ENCODE data around the gene NUTM1. TPM values are rescaled to one million over a fixed set of nuclear protein-coding genes. Genes with fewer than 3 reads are reported as not detected.
"Not testable (repeated sequence)": the region's sequence is repeated elsewhere in the genome, so short reads cannot be mapped to it uniquely, and the experiment has no call there.

NUTM1 gene
- total RNA-seq, 1 experiment from 2014 or later = 0.46 TPM

GRCh38 chr15:34348735-34349300 is 5.7 kb downstream of the NUTM1 start (continued):
- no peak for TF ChIP-seq ZNF423 (CRISPR knock-in tag; IDR thresholded peaks at IDR 0.05)
- TF ChIP-seq ZNF138 (CRISPR knock-in tag; conservative IDR thresholded peaks at IDR 0.05) = no peak
- TF ChIP-seq E2F1 (CRISPR knock-in tag; IDR thresholded peaks at IDR 0.05) = no peak
- no peak for TF ChIP-seq ZNF121 (CRISPR knock-in tag; IDR thresholded peaks at IDR 0.05)

GRCh38 chr15:34349769-34350168 is 6.7 kb downstream of the NUTM1 start:
- ATAC-seq = no peak
- ChIA-PET POLR2A (no interaction called here), CTCF (interaction anchor here (1.3 kb wide), 1 partner anchor 9 kb away, joined by 4 read pairs; no protein-coding TSS in a partner anchor)
- Mint-ChIP-seq H3K36me3 (peaks cover 3% of the 10 kb centered on the region; the same call in 1 of the 2 replicates), H3K27me3 (ENCODE audit: low read depth) (no peaks in the 10 kb centered on the region), H3K27ac (no peak overlapping the region), H3K4me1 (peaks cover 18% of the 10 kb centered on the region), H3K9me3 (no peaks in the 10 kb centered on the region), H3K4me3 (no peak overlapping the region)
- TF ChIP-seq SMAD4 (CRISPR knock-in tag; IDR thresholded peaks at IDR 0.05) = no peak
- TF ChIP-seq ESRRA (CRISPR knock-in tag; IDR thresholded peaks at IDR 0.05; ENCODE audit: borderline replicate concordance) = no peak
- TF ChIP-seq RELA (CRISPR knock-in tag; IDR thresholded peaks at IDR 0.05; ENCODE audit: borderline replicate concordance) = no peak
- no peak for TF ChIP-seq ATF6 (CRISPR knock-in tag; IDR thresholded peaks at IDR 0.05)
- TF ChIP-seq OVOL2 (CRISPR knock-in tag; IDR thresholded peaks at IDR 0.05; ENCODE audit: borderline replicate concordance) = no peak
- TF ChIP-seq EMX1 (CRISPR knock-in tag; IDR thresholded peaks at IDR 0.05) = no peak
- TF ChIP-seq FOXP4 (CRISPR knock-in tag; IDR thresholded peaks at IDR 0.05) = no peak
- TF ChIP-seq NR3C1 (CRISPR knock-in tag; conservative IDR thresholded peaks at IDR 0.05; ENCODE audit: low read depth) = no peak
- no peak for TF ChIP-seq GTF2I (CRISPR knock-in tag; conservative IDR thresholded peaks at IDR 0.05)
- TF ChIP-seq STAT6 (CRISPR knock-in tag; conservative IDR thresholded peaks at IDR 0.05; ENCODE audit: low read depth) = no peak
- no peak for TF ChIP-seq FOXK1 (CRISPR knock-in tag; IDR thresholded peaks at IDR 0.05)
- no peak for DNase-seq (ENCODE audit: low spot score)

GRCh38 chr15:34352996-34353395 is 9.9 kb downstream of the NUTM1 start:
- ATAC-seq; H3K4me3 Mint-ChIP-seq; H3K27me3 Mint-ChIP-seq (ENCODE audit: low read depth); H3K4me1 Mint-ChIP-seq; DNase-seq (ENCODE audit: low spot score); H3K9me3 Mint-ChIP-seq: not testable (repeated sequence)
- H3K27ac Mint-ChIP-seq = peak overlapping the region; percentile 70; the same call in 1 of the 2 replicates
- CTCF ChIA-PET = interaction anchor here (1.0 to 1.8 kb wide), 5 partner anchors 10 to 243 kb away, joined by 3 to 6 read pairs (median 5); partner anchors contain the start of genes LPCAT4 and NUTM1
- POLR2A ChIA-PET = interaction anchor here (1.0 kb wide), 1 partner anchor 10 kb away, joined by 3 read pairs; the partner anchor contains the start of genes NOP10 and NUTM1
- peaks cover 19% of the 10 kb centered on the region for H3K36me3 Mint-ChIP-seq
